WTC11 (cell line): ENCODE results near the gene ELMO1. TPM values are rescaled to one million over a fixed set of nuclear protein-coding genes. Genes with fewer than 3 reads are reported as not detected.

Experiments
- ATAC-seq: fragments of 200-7000 bp; cut with Tn5 transposase; 2 replicates; pipeline ENCODE4 v1.10.0; 2021; ENCODE audit warnings: mild to moderate bottlenecking, moderate library complexity
- CTCF ChIA-PET: fragments of 300-600 bp; sonication (Branson Sonifier 250); formaldehyde crosslinking; loops from one replicate; lab custom pipeline; 2021; ENCODE audit warnings: antibody characterized with exemption; lab: Charles Lee
- POLR2A ChIA-PET: fragments of 350-600 bp; sonication (Branson Sonifier 250); formaldehyde crosslinking; loops from one replicate; lab custom pipeline; 2021; ENCODE audit warnings: antibody characterized with exemption; lab: Charles Lee
- DNase-seq: peaks from one replicate; pipeline ENCODE4 v3.0.0; 2021; ENCODE audit warnings: low spot score
- H3K27ac Mint-ChIP-seq: 2 replicates; pipeline ENCODE4 v1.8.0; 2021; ENCODE audit warnings: mixed read lengths
- H3K27me3 Mint-ChIP-seq: 2 replicates; pipeline ENCODE4 v1.8.0; 2021; ENCODE audit warnings: low read depth, mild to moderate bottlenecking, moderate library complexity, mixed read lengths
- H3K36me3 Mint-ChIP-seq: 2 replicates; pipeline ENCODE4 v1.8.0; 2021; ENCODE audit warnings: mixed read lengths
- H3K4me1 Mint-ChIP-seq: 2 replicates; pipeline ENCODE4 v1.8.0; 2022; ENCODE audit warnings: mixed read lengths
- H3K4me3 Mint-ChIP-seq: 2 replicates; pipeline ENCODE4 v1.8.0; 2021; ENCODE audit warnings: mild to moderate bottlenecking, moderate library complexity, mixed read lengths
- H3K9me3 Mint-ChIP-seq: 2 replicates; pipeline ENCODE4 v1.8.0; 2021; ENCODE audit warnings: mixed read lengths
- CREB1 ChIP-seq: sonication (generic); formaldehyde crosslinking; IDR thresholded peaks from 2 replicates; pipeline ENCODE4 v1.8.0; 2023; ENCODE audit warnings: mild to moderate bottlenecking, missing genetic modification reagents
- CREM ChIP-seq: sonication (generic); formaldehyde crosslinking; IDR thresholded peaks from 2 replicates; pipeline ENCODE4 v1.8.1; 2022; ENCODE audit warnings: mild to moderate bottlenecking, missing genetic modification reagents, moderate library complexity
- FOXK1 ChIP-seq: sonication (generic); formaldehyde crosslinking; IDR thresholded peaks from 2 replicates; pipeline ENCODE4 v1.8.0; 2022; ENCODE audit warnings: mild to moderate bottlenecking, moderate library complexity, missing genetic modification reagents
- FOXP1 ChIP-seq: sonication (generic); formaldehyde crosslinking; IDR thresholded peaks from 2 replicates; pipeline ENCODE4 v1.8.0; 2022; ENCODE audit warnings: missing genetic modification reagents, mild to moderate bottlenecking, moderate library complexity, borderline replicate concordance
- IRF2 ChIP-seq: sonication (generic); formaldehyde crosslinking; IDR thresholded peaks from 2 replicates; pipeline ENCODE4 v1.8.0; 2022; ENCODE audit warnings: low read depth, missing genetic modification reagents, borderline replicate concordance
- JAZF1 ChIP-seq: fragments of 250-450 bp; sonication (Bioruptor Pico); IDR thresholded peaks from 2 replicates; pipeline ENCODE4 v1.9.0; 2021; ENCODE audit warnings: moderate library complexity, mild to moderate bottlenecking, inconsistent platforms
- PRRX2 ChIP-seq: fragments of 250-450 bp; sonication (Bioruptor Pico); IDR thresholded peaks from 2 replicates; pipeline ENCODE4 v1.8.0; 2021; ENCODE audit warnings: mild to moderate bottlenecking
- RELA ChIP-seq: sonication (generic); formaldehyde crosslinking; IDR thresholded peaks from 2 replicates; pipeline ENCODE4 v1.8.1; 2022; ENCODE audit warnings: missing genetic modification reagents, mild to moderate bottlenecking, borderline replicate concordance
- RORB ChIP-seq: fragments of 250-450 bp; sonication (Bioruptor Pico); IDR thresholded peaks from 2 replicates; pipeline ENCODE4 v1.9.0; 2021; ENCODE audit warnings: mild to moderate bottlenecking
- SMAD3 ChIP-seq: sonication (generic); formaldehyde crosslinking; IDR thresholded peaks from 2 replicates; pipeline ENCODE4 v1.8.0; 2022; ENCODE audit warnings: missing genetic modification reagents, mild to moderate bottlenecking, borderline replicate concordance
- SMAD4 ChIP-seq: sonication (generic); formaldehyde crosslinking; IDR thresholded peaks from 2 replicates; pipeline ENCODE4 v1.8.0; 2022; ENCODE audit warnings: mild to moderate bottlenecking, missing genetic modification reagents
- TP53 ChIP-seq: sonication (generic); formaldehyde crosslinking; IDR thresholded peaks from 2 replicates; pipeline ENCODE4 v1.8.1; 2023; ENCODE audit warnings: mild to moderate bottlenecking, missing genetic modification reagents
- ZBTB21 ChIP-seq: sonication (generic); formaldehyde crosslinking; IDR thresholded peaks from 2 replicates; pipeline ENCODE4 v1.8.1; 2023; ENCODE audit warnings: mild to moderate bottlenecking, missing genetic modification reagents, borderline replicate concordance
- ZNF219 ChIP-seq: sonication (generic); formaldehyde crosslinking; IDR thresholded peaks from 2 replicates; pipeline ENCODE4 v1.8.0; 2023; ENCODE audit warnings: missing genetic modification reagents, mild to moderate bottlenecking, borderline replicate concordance
- ZNF232 ChIP-seq: sonication (generic); formaldehyde crosslinking; IDR thresholded peaks from 2 replicates; pipeline ENCODE4 v1.8.0; 2022; ENCODE audit warnings: mild to moderate bottlenecking, missing genetic modification reagents
- ZNF263 ChIP-seq: sonication (generic); formaldehyde crosslinking; IDR thresholded peaks from 2 replicates; pipeline ENCODE4 v1.8.1; 2022; ENCODE audit warnings: low read depth, mild to moderate bottlenecking, moderate library complexity, missing genetic modification reagents
- ZNF396 ChIP-seq: fragments of 250-450 bp; sonication (Bioruptor Pico); IDR thresholded peaks from 2 replicates; pipeline ENCODE4 v1.8.0; 2021; ENCODE audit warnings: mild to moderate bottlenecking, moderate library complexity, borderline replicate concordance
- total RNA-seq: library from RNA; stranded (reverse); gene quantifications from 3 replicates; pipeline ENCODE4 v1.2.3, GENCODE V29; 2021
- TF ChIP-seq, protein P1 (sequence below): sonication (generic); formaldehyde crosslinking; IDR thresholded peaks from 2 replicates; pipeline ENCODE4 v1.8.1; 2022; ENCODE audit warnings: mild to moderate bottlenecking, missing genetic modification reagents, moderate library complexity, borderline replicate concordance
- TF ChIP-seq, protein P2 (sequence below): sonication (generic); formaldehyde crosslinking; IDR thresholded peaks from 2 replicates; pipeline ENCODE4 v1.8.0; 2023; ENCODE audit warnings: missing genetic modification reagents
- TF ChIP-seq, protein P3 (sequence below): fragments of 250-450 bp; sonication (Bioruptor Pico); IDR thresholded peaks from 2 replicates; pipeline ENCODE4 v1.9.0; 2021; ENCODE audit warnings: mild to moderate bottlenecking, borderline replicate concordance
- TF ChIP-seq, protein P4 (sequence below): sonication (generic); formaldehyde crosslinking; IDR thresholded peaks from 2 replicates; pipeline ENCODE4 v1.8.1; 2023; ENCODE audit warnings: mild to moderate bottlenecking, missing genetic modification reagents, borderline replicate concordance
- TF ChIP-seq, protein P5 (sequence below): sonication (generic); formaldehyde crosslinking; IDR thresholded peaks from 2 replicates; pipeline ENCODE4 v1.8.1; 2023; ENCODE audit warnings: mild to moderate bottlenecking, missing genetic modification reagents, moderate library complexity

ELMO1 gene
- total RNA-seq, 1 experiment from 2014 or later = 19.4 TPM

DNA sequence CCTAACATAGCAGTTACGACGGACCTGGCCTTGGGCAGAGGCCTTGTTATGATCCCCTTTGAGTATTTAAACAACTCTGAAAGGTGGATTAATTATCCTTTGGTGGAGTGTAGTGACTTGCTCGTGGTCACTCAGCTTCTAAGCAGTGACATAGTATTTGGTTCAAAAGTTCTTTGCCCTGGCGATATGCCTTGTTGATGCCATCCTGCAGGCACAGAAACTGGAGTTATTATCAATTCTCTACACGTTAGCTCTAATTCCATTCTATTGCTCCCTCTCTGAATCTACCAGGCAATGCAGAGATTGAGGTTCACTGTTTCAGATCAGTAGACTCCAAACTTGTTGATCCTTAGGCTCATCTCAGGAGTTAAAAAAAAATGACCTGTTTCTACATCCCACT lies 32.5 kb upstream of the ELMO1 start:
- H3K9me3 Mint-ChIP-seq = peaks cover 1% of the 10 kb centered on the region
- 0 out of 2 replicates have a peak, but pooled peaks cover 3% of the 10 kb centered on the region for H3K27me3 Mint-ChIP-seq

DNA sequence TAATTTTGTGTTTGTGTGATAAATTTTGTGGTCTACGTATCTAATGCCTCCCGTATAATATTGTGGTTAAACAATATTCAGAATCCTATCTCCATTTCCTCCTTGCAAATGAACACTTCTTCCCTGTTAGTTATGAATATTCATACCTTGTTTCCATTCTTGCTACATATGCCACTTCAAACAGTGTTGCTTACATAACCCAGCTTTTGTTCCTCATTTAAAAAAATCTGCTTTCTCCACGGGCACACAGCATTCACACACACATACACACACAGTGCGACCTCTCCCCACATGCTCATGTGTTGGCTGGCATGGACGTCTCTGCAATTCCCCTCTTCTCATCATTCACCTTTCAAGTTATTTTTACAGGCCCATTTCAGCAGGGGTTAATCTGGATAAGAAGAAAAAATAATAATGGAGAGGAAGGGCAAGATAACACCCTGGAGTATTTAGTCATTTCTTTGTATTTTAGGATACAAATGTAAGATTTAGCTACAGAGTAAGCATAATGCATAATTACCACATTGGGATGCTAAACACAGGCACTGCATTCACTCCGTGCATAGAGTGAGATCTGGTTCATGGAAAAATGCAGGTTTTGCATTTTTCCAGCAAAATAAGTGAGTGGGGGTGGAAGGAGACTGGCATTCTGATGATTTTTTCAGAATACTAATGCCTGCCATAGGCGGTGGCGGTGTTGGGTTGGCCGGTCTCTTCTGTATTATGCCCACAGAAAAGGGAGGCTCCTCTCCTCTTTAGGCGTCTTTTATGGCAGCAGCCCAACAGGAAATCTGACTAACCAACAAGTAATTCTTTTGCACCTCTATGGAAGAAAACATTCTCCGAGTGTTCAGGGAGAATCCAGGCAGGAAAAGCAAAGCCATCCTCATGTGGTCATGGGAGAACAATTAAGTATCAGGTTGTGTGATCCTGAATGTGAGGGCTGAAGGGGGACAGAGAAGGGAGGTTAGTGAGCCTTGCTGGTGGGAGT lies 31.7 kb upstream of the ELMO1 start:
- DNase-seq = no peak
- ChIA-PET CTCF (interaction anchor here (4.0 kb wide), 1 partner anchor 12 kb away, joined by 18 read pairs; no protein-coding TSS in a partner anchor), POLR2A (no interaction called here)
- Mint-ChIP-seq H3K36me3 (no peaks in the 10 kb centered on the region), H3K27me3 (0 out of 2 replicates have a peak, but pooled peaks cover under 1% of the 10 kb centered on the region), H3K9me3 (no peaks in the 10 kb centered on the region), H3K4me3 (no peak overlapping the region), H3K4me1 (peaks cover 14% of the 10 kb centered on the region), H3K27ac (no peak overlapping the region; the same call in 1 of the 2 replicates)
- no peak for ATAC-seq
- TF ChIP-seq CREM (CRISPR knock-in tag) (no peak), ZBTB21 (no peak), CREB1 (CRISPR knock-in tag) (no peak), IRF2 (CRISPR knock-in tag) (no peak), SMAD4 (CRISPR knock-in tag) (no peak), TP53 (no peak), ZNF232 (CRISPR knock-in tag) (no peak), RELA (CRISPR knock-in tag) (no peak), JAZF1 (CRISPR knock-in tag) (no peak), FOXP1 (no peak)
- TF ChIP-seq, protein P1, sequence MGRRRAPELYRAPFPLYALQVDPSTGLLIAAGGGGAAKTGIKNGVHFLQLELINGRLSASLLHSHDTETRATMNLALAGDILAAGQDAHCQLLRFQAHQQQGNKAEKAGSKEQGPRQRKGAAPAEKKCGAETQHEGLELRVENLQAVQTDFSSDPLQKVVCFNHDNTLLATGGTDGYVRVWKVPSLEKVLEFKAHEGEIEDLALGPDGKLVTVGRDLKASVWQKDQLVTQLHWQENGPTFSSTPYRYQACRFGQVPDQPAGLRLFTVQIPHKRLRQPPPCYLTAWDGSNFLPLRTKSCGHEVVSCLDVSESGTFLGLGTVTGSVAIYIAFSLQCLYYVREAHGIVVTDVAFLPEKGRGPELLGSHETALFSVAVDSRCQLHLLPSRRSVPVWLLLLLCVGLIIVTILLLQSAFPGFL (CRISPR knock-in tag) = no peak
- TF ChIP-seq, protein P2, sequence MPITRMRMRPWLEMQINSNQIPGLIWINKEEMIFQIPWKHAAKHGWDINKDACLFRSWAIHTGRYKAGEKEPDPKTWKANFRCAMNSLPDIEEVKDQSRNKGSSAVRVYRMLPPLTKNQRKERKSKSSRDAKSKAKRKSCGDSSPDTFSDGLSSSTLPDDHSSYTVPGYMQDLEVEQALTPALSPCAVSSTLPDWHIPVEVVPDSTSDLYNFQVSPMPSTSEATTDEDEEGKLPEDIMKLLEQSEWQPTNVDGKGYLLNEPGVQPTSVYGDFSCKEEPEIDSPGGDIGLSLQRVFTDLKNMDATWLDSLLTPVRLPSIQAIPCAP = no peak
- TF ChIP-seq, protein P3, sequence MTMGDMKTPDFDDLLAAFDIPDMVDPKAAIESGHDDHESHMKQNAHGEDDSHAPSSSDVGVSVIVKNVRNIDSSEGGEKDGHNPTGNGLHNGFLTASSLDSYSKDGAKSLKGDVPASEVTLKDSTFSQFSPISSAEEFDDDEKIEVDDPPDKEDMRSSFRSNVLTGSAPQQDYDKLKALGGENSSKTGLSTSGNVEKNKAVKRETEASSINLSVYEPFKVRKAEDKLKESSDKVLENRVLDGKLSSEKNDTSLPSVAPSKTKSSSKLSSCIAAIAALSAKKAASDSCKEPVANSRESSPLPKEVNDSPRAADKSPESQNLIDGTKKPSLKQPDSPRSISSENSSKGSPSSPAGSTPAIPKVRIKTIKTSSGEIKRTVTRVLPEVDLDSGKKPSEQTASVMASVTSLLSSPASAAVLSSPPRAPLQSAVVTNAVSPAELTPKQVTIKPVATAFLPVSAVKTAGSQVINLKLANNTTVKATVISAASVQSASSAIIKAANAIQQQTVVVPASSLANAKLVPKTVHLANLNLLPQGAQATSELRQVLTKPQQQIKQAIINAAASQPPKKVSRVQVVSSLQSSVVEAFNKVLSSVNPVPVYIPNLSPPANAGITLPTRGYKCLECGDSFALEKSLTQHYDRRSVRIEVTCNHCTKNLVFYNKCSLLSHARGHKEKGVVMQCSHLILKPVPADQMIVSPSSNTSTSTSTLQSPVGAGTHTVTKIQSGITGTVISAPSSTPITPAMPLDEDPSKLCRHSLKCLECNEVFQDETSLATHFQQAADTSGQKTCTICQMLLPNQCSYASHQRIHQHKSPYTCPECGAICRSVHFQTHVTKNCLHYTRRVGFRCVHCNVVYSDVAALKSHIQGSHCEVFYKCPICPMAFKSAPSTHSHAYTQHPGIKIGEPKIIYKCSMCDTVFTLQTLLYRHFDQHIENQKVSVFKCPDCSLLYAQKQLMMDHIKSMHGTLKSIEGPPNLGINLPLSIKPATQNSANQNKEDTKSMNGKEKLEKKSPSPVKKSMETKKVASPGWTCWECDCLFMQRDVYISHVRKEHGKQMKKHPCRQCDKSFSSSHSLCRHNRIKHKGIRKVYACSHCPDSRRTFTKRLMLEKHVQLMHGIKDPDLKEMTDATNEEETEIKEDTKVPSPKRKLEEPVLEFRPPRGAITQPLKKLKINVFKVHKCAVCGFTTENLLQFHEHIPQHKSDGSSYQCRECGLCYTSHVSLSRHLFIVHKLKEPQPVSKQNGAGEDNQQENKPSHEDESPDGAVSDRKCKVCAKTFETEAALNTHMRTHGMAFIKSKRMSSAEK (CRISPR knock-in tag) = no peak

More for the DNA sequence above, 32.5 kb upstream of the ELMO1 start:
- Mint-ChIP-seq H3K4me1 (peaks cover 14% of the 10 kb centered on the region), H3K36me3 (peaks cover under 1% of the 10 kb centered on the region; the same call in 1 of the 2 replicates), H3K4me3 (no peak overlapping the region), H3K27ac (no peak overlapping the region)
- POLR2A ChIA-PET = no interaction called here
- CTCF ChIA-PET = interaction anchor here (4.0 kb wide), 1 partner anchor 11 kb away, joined by 18 read pairs; no protein-coding TSS in a partner anchor
- no peak for ATAC-seq
- no peak for DNase-seq
- TF ChIP-seq PRRX2 (CRISPR knock-in tag) (no peak), ZNF396 (CRISPR knock-in tag) (no peak), RORB (CRISPR knock-in tag) (no peak), ZNF263 (CRISPR knock-in tag) (no peak), SMAD3 (CRISPR knock-in tag) (no peak), FOXK1 (CRISPR knock-in tag) (no peak), ZNF219 (no peak), SMAD4 (CRISPR knock-in tag) (no peak)
- TF ChIP-seq, protein P4, sequence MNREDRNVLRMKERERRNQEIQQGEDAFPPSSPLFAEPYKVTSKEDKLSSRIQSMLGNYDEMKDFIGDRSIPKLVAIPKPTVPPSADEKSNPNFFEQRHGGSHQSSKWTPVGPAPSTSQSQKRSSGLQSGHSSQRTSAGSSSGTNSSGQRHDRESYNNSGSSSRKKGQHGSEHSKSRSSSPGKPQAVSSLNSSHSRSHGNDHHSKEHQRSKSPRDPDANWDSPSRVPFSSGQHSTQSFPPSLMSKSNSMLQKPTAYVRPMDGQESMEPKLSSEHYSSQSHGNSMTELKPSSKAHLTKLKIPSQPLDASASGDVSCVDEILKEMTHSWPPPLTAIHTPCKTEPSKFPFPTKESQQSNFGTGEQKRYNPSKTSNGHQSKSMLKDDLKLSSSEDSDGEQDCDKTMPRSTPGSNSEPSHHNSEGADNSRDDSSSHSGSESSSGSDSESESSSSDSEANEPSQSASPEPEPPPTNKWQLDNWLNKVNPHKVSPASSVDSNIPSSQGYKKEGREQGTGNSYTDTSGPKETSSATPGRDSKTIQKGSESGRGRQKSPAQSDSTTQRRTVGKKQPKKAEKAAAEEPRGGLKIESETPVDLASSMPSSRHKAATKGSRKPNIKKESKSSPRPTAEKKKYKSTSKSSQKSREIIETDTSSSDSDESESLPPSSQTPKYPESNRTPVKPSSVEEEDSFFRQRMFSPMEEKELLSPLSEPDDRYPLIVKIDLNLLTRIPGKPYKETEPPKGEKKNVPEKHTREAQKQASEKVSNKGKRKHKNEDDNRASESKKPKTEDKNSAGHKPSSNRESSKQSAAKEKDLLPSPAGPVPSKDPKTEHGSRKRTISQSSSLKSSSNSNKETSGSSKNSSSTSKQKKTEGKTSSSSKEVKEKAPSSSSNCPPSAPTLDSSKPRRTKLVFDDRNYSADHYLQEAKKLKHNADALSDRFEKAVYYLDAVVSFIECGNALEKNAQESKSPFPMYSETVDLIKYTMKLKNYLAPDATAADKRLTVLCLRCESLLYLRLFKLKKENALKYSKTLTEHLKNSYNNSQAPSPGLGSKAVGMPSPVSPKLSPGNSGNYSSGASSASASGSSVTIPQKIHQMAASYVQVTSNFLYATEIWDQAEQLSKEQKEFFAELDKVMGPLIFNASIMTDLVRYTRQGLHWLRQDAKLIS (CRISPR knock-in tag) = no peak
- TF ChIP-seq, protein P5, sequence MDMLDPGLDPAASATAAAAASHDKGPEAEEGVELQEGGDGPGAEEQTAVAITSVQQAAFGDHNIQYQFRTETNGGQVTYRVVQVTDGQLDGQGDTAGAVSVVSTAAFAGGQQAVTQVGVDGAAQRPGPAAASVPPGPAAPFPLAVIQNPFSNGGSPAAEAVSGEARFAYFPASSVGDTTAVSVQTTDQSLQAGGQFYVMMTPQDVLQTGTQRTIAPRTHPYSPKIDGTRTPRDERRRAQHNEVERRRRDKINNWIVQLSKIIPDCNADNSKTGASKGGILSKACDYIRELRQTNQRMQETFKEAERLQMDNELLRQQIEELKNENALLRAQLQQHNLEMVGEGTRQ (CRISPR knock-in tag) = no peak
- TF ChIP-seq, protein P1 (CRISPR knock-in tag) = no peak
